NCI-H1417 (cell line): Measurements from ENCODE around the gene RCC2.

Source experiments
- DNase-seq, 3 experiments: peaks; one replicate each; lab custom pipeline; 2025; lab: John Stamatoyannopoulos, UW

Gene RCC2

DNA sequence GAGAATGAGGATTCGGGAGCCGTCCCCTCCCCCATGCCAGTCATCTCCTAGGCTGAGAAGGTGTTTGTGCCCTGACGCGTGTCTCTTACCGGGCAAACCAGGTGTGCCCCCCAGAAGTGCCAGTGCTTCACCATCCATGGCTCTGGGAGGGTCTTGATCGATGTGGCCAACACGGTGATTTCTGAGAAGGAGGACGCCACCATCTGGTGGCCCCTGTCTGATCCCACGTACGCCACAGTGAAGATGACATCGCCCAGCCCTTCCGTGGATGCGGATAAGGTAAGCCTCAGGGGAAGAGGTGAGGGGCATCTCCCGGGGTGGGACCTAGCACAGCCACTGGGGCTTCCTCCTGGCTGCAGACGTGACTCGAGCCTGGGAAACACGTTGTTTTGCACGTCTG lies 66.5 kb downstream of the RCC2 start:
- no peak for DNase-seq

DNA sequence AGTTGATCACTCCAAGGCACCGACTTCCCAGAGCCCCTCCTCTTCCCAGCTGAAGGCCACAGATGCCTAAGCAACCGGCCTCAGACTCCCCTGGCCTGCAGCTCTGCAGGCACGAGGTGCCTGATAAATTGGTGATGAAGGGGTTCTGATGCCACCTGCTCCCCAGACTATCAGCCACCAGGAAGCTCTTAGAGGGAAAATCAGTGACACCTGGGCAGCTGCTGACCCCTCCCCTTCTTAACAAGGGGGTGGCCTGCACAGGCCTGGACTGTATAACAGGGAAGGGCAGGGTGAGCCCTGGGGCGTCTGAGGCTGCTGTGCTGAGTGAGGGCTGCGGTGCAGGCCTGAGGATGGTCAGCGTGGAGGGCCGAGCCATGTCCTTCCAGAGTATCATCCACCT lies 67.6 kb downstream of the RCC2 start, which contains the start of gene PADI6:
Gene PADI6, plus strand, starts transcription at position 301 of the 400 bp plus-strand sequence. Its CDS starts 50 bp downstream, at position 351.
- DNase-seq = no peak

DNA sequence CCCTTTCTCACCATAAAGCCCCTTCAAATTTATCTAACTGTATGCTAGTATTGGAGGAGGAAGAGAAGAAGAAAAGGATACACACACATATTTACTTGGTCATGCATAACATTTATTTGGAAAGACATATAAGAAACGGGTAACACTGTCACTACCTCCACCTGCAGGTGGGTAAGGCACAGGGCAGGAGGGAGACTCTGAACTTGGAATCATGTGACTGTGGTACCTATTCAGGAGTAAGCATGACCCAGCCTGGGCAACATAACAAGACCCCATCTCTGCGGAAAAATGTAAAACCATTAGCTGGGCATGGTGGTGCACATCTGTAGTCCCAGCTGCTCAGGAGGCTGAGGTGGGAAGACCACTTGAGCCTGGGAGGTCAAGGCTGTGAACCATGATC lies 68.9 kb downstream of the RCC2 start:
- DNase-seq = no peak

DNA sequence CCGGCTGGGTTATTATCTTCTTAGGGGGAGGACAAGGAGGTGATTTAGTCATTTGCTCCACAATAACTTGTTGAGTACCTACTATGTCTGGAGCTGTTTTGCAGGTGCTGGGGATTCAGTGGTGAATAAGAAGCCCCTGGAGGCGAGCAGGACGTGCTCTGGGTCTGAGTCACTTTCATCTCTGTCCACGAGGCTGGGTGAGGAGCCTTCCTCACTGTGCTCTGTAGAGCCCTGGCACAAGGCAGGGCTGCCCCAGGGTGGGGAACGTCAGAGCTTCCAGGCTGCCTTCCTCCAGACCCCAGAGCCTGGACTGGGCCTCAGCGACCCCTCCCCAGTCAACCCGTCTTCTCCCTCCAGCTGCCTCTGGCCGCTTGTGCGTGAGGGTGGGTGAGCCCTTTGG lies 70.0 kb downstream of the RCC2 start:
- DNase-seq = no peak

DNA sequence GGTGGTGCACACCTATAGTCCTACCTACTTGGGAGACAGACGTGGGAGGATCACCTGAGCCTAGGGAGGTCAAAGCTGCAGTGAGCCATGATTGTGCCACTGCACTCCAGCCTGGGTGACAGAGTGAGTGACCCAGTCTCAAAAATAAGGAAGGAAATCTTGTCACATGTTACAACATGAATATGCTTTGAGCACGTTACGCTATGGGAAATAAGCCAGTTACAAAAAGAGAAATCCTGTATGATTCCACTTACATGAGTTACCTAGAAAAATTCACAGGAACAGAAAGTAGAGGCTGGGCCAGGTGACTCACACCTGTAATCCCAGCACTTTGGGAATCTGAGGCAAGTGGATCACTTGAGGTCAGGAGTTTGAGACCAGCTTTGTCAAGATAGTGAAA lies 74.2 kb downstream of the RCC2 start:
- no peak for DNase-seq

DNA sequence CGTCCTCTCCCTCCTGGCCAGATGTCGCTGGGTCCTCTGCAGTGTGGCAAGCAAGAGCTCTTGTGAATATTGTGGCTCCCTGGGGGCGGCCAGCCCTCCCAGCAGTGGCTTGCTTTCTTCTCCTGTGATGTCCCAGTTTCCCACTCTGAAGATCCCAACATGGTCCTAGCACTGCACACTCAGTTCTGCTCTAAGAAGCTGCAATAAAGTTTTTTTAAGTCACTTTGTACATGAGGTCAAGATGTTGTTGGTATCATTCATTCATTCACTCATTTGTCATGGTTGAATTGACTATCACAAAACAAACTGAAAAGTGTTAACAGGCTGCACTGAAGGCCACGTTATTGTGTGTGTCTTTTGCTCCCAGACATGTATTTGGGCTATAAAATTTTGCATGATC lies 75.7 kb downstream of the RCC2 start:
- no peak for DNase-seq

DNA sequence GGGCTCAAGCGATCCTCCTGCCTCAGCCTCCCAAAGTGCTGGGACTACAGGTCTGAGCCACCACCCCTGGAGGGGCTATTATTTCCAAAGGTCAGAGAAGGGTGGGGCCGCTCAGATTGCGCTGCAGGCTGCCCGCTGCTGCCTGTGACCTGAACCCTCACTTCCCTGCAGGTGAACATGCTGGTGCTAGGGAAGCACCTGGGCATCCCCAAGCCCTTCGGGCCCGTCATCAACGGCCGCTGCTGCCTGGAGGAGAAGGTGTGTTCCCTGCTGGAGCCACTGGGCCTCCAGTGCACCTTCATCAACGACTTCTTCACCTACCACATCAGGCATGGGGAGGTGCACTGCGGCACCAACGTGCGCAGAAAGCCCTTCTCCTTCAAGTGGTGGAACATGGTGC lies 76.1 kb downstream of the RCC2 start:
- DNase-seq = no peak

DNA sequence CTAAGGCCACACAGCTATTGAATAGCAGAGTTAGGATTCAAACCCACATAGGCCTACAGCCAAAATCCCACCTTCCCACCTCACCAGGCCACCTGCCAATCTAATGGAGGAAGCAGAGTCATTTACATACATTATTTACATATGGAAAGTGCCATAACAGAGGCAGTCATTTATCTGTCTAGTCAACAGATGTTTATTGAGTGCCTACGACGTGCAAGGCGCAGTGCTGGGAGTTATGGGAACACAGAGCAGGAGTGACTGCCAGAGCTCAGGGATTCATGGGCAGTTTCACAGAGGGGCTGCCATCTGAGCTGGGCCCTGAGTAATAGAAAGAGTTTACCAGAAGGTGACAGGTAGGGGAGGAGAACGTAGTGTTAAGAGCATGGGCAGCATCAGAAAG lies 77.8 kb downstream of the RCC2 start:
- no peak for DNase-seq

DNA sequence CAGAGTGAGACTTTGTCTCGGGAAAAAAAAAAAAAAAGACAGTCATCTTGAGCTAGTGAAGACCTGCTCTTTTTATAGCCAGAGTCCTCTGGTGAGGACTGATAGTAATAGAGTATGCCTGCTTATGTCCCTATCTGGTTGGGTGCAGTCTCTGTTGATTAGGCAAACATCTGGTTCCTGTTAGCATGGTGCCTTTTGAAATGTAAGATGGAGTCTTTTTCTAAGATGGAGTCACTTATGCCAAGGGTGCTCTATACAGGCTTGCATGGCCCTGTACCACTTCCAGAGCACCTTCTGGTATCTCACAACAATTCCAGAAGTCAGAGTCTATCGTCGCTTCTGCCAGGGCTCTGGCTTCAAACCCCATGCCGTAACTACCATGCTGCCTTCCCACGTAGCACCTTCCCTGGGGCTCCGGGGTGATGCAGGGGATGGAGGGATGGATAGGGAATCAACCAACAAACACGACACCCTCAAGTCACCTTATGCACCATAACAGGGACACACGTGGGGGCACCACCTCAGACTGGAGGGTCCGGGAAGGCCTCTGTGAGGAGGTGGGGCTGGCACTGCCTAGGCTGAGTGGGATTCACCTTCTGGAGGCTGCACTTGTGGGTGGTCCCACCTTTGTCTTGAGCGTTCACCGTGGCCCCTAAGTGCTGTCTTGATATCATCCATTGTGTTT lies 79.1 kb downstream of the RCC2 start:
- no peak for DNase-seq

DNA sequence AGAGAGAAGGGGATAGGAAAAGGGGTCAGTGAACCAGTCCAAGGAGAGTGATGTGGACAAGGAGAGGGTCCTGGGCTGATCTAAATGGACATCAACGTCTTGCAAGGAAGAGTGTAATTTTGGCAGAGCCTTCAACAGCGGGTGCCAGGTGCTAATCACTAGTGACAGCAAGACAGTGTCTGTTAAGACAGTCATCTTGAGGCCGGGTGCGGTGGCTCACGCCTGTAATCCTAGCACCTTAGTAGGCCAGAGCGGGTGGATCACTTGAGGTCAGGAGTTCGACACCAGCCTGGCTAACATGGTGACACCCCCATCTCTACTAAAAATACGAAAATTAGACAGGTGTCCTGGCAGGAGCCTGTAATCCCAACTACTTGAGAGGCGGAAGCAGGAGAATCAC lies 79.7 kb downstream of the RCC2 start:
- DNase-seq = no peak

DNA sequence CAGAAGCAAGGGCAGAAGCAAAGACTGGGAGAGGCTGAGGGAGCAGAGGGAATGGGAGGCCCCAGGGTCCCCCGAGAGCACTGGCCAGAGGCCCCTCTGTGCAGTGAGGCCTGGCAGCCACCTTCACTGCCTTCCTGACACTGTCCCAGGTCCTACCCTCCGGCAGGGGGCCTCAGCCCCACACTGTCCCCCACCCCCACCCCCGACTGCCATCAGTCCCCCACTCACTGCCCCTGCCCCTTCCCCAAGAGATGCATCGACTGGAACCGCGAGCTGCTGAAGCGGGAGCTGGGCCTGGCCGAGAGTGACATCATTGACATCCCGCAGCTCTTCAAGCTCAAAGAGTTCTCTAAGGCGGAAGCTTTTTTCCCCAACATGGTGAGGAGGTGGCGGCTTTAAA lies 80.4 kb downstream of the RCC2 start:
- no peak for DNase-seq

DNA sequence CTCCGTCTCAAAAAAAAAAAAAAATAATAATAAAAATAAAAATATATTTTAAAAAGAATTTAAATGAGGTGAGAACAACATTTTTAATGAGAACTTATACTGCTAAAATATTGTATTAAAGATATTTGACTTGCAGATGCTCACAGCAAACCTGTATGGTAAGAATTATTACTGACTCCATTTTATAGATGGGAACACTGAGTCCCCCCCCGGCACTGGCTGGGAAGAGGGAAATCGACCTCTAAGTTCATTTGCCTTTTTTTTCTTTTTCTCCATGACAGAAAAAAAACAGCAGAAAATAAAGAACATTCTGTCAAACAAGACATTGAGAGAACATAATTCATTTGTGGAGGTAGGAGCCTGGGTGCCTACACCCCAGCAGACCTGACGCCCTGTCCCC lies 80.9 kb downstream of the RCC2 start:
- no peak for DNase-seq
